Measurements from ENCODE around the gene PSMD3.

DNA sequence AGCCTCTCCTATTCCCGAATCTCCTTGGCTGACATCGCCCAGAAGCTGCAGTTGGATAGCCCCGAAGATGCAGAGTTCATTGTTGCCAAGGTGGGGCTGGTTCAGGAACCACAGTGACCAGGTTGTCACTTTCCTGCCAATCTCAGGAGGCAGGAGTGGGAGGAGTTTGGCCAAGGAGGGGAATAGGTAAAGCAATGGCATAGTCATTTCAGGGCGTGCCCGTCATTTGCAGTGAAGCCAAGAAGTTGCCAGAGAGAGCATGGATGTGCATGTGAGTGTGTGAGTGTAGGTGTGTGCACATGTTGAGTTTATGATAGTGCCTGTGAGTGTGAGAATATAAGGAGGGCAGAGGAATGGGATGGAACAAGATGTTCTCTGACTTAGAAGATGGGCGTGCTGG, 14.8 kb downstream of the PSMD3 start:
- TF ChIP-seq, protein P1, sequence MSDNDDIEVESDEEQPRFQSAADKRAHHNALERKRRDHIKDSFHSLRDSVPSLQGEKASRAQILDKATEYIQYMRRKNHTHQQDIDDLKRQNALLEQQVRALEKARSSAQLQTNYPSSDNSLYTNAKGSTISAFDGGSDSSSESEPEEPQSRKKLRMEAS (IDR thresholded peaks at IDR 0.05) = no peak
- TF ChIP-seq CEBPB (IDR thresholded peaks at IDR 0.05) (no peak), FOXM1 (IDR thresholded peaks at IDR 0.05; ENCODE audit: borderline replicate concordance, low read depth) (no peak), TAF1 (IDR thresholded peaks at IDR 0.05; ENCODE audit: low read depth) (no peak), RAD21 (IDR thresholded peaks at IDR 0.05; ENCODE audit: low read depth) (no peak), EP300 (IDR thresholded peaks at IDR 0.05; ENCODE audit: borderline replicate concordance) (no peak), EGR1 (IDR thresholded peaks at IDR 0.05) (no peak), CREB1 (IDR thresholded peaks at IDR 0.05; ENCODE audit: low read depth) (no peak)
- TF ChIP-seq, protein P2, sequence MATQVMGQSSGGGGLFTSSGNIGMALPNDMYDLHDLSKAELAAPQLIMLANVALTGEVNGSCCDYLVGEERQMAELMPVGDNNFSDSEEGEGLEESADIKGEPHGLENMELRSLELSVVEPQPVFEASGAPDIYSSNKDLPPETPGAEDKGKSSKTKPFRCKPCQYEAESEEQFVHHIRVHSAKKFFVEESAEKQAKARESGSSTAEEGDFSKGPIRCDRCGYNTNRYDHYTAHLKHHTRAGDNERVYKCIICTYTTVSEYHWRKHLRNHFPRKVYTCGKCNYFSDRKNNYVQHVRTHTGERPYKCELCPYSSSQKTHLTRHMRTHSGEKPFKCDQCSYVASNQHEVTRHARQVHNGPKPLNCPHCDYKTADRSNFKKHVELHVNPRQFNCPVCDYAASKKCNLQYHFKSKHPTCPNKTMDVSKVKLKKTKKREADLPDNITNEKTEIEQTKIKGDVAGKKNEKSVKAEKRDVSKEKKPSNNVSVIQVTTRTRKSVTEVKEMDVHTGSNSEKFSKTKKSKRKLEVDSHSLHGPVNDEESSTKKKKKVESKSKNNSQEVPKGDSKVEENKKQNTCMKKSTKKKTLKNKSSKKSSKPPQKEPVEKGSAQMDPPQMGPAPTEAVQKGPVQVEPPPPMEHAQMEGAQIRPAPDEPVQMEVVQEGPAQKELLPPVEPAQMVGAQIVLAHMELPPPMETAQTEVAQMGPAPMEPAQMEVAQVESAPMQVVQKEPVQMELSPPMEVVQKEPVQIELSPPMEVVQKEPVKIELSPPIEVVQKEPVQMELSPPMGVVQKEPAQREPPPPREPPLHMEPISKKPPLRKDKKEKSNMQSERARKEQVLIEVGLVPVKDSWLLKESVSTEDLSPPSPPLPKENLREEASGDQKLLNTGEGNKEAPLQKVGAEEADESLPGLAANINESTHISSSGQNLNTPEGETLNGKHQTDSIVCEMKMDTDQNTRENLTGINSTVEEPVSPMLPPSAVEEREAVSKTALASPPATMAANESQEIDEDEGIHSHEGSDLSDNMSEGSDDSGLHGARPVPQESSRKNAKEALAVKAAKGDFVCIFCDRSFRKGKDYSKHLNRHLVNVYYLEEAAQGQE (IDR thresholded peaks at IDR 0.05; ENCODE audit: low read depth) = no peak
- TF ChIP-seq, protein P3, sequence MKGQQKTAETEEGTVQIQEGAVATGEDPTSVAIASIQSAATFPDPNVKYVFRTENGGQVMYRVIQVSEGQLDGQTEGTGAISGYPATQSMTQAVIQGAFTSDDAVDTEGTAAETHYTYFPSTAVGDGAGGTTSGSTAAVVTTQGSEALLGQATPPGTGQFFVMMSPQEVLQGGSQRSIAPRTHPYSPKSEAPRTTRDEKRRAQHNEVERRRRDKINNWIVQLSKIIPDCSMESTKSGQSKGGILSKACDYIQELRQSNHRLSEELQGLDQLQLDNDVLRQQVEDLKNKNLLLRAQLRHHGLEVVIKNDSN (IDR thresholded peaks at IDR 0.05) = no peak

All from Ishikawa (cell line).